Measurements from ENCODE around the gene TPRN.

The TPRN gene

DNA sequence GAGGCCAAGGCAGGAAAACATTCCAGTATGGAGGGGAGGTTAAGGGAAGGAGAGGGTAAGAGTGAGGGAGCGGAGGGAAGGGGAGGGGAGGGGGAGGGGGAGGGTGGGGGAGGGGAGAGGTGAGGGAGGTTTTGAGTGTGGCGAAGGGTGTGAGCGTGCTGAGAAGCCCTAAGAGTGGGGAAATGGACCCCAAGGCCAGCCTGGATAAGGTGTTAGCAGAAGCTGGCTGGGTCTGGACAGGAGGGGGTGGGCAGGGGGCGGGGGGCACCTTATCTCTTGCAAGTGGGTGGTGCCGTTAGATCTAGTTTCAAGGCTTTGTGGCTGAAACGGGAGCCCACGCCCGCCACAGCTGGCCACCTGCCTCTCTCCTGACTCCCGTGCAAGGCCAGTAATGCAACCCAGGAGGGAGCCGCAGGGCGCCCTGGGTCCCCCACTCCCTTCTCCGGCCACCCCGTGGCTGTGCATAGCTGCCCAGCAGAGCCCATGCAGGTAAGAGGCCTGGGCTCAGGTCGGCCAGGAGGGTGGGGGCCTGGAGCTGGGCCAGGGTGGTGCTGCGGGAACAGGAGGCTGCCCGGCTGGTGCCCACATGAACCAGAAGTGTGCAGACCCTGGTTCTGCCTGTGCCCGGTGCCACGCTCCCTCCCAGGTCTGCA, 27.4 kb upstream of the TPRN start:
- no peak overlapping the region for H3K27ac ChIP-seq (ENCODE audit: insufficient read depth in 1 of 2, low read depth in 1 of 2, low read length in 2 of 2, poor library complexity in 1 of 2, severe bottlenecking in 2 of 2)
- ChIA-PET CTCF (interaction anchor here (0.7 to 6.3 kb wide), 18 partner anchors 9 to 159 kb away, joined by 3 to 46 read pairs (median 4); partner anchors contain the start of genes ANAPC2, NDOR1, SSNA1 and TMEM203), POLR2A (interaction anchor here (1.0 kb wide), 1 partner anchor 8 kb away, joined by 5 read pairs; no protein-coding TSS in a partner anchor)
- no peak for DNase-seq
- H3K36me3 ChIP-seq (ENCODE audit: control insufficient read depth in 4 of 4, insufficient read depth in 4 of 4, low read length in 3 of 4), result no peaks in the 10 kb centered on the region
- no peak overlapping the region for H3K4me3 ChIP-seq (ENCODE audit: control insufficient read depth in 1 of 7, extremely low read depth in 1 of 7, insufficient read depth in 4 of 7, low read depth in 2 of 7, low read length in 6 of 7)
- peaks cover 0 to 35% (median 0%) of the 10 kb centered on the region in 5 experiments for H3K27me3 ChIP-seq (replicated peaks in 2 of 5; ENCODE audit: control insufficient read depth in 4 of 5, insufficient read depth in 5 of 5, low read length in 4 of 5)
- peaks cover 2 to 18% (median 15%) of the 10 kb centered on the region in 4 experiments for H3K4me1 ChIP-seq (ENCODE audit: control extremely low read depth in 1 of 4, control insufficient read depth in 4 of 4, insufficient read depth in 4 of 4, low read length in 3 of 4)
- no peaks in the 10 kb centered on the region for H3K9me3 ChIP-seq (ENCODE audit: control extremely low read depth in 1 of 5, control insufficient read depth in 4 of 5, insufficient read depth in 2 of 5, low read depth in 1 of 5, low read length in 4 of 5)
- WGBS (ENCODE audit: insufficient coverage), result 47% methylated on average over 10 of the region's 18 CpGs

DNA sequence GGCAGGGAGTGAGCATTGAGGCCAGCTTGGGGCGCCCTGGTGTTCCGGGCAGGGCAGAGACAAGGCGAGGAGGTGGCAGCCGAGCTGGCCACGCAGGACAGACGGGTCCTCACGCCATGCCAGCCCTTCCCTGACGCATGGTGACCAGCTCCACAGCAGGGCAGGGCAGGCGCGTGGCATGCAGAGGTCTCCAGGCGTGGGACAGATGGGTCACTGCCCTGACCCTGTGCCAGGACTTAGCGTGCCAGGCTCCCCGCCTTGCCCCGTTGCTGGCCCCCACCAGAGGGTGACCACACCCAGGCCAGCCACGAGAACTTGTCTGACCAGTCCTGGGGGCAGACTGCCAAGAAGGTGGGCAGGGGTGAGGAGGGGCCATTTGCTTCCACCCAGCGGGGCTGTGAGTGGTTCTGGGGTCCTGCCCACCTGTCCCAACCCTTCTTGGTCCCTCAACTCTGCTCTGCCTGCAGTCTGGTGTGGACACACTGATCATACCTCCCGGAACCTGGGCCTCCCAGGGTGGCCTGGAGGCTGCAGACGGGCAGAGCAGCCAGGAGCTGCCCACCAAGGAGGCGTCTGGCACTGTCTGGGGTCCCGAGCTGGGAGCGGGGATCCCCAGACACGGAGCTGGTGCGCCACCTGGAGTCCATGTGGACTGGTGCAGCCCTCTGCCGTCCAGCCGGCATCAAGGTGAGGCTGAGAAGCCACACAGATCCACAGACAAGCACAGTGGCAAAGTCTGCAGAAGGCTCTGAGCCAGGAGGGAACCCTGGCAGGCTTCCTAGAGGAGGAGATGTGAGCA, 26.7 kb upstream of the TPRN start, which contains the start of gene RNF224:
Gene RNF224, plus strand, starts transcription at position 449 of the 799 bp plus-strand sequence. CDS start 834 bp downstream, outside the sequence.
- POLR2A ChIA-PET, result interaction anchor here (0.6 to 1.0 kb wide), 2 partner anchors 9 to 12 kb away, joined by 3 to 5 read pairs; no protein-coding TSS in a partner anchor
- CTCF ChIA-PET, result interaction anchor here (0.7 to 6.3 kb wide), 26 partner anchors 9 to 174 kb away, joined by 3 to 46 read pairs (median 4); partner anchors contain the start of genes ANAPC2, NDOR1, SSNA1 and TMEM203
- DNase-seq, result peak; percentile 77 to 88 (median 83)
- H3K4me3 ChIP-seq (ENCODE audit: control insufficient read depth in 1 of 7, extremely low read depth in 1 of 7, insufficient read depth in 4 of 7, low read depth in 2 of 7, low read length in 6 of 7), result no peak within 1 kb of the TSS
- peaks cover 0 to 35% (median 0%) of the 10 kb centered on the region in 5 experiments for H3K27me3 ChIP-seq (replicated peaks in 2 of 5; ENCODE audit: control insufficient read depth in 4 of 5, insufficient read depth in 5 of 5, low read length in 4 of 5)
- peaks cover 2 to 25% (median 22%) of the 10 kb centered on the region in 4 experiments for H3K4me1 ChIP-seq (ENCODE audit: control extremely low read depth in 1 of 4, control insufficient read depth in 4 of 4, insufficient read depth in 4 of 4, low read length in 3 of 4)
- 38% methylated on average over 21 of the region's 25 CpGs for WGBS (ENCODE audit: insufficient coverage)
- H3K9me3 ChIP-seq (ENCODE audit: control extremely low read depth in 1 of 5, control insufficient read depth in 4 of 5, insufficient read depth in 2 of 5, low read depth in 1 of 5, low read length in 4 of 5), result no peaks in the 10 kb centered on the region
- H3K27ac ChIP-seq (ENCODE audit: insufficient read depth in 1 of 2, low read depth in 1 of 2, low read length in 2 of 2, poor library complexity in 1 of 2, severe bottlenecking in 2 of 2), result no peak within 1 kb of the TSS
- H3K36me3 ChIP-seq (ENCODE audit: control insufficient read depth in 4 of 4, insufficient read depth in 4 of 4, low read length in 3 of 4), result no peaks in the 10 kb centered on the region

DNA sequence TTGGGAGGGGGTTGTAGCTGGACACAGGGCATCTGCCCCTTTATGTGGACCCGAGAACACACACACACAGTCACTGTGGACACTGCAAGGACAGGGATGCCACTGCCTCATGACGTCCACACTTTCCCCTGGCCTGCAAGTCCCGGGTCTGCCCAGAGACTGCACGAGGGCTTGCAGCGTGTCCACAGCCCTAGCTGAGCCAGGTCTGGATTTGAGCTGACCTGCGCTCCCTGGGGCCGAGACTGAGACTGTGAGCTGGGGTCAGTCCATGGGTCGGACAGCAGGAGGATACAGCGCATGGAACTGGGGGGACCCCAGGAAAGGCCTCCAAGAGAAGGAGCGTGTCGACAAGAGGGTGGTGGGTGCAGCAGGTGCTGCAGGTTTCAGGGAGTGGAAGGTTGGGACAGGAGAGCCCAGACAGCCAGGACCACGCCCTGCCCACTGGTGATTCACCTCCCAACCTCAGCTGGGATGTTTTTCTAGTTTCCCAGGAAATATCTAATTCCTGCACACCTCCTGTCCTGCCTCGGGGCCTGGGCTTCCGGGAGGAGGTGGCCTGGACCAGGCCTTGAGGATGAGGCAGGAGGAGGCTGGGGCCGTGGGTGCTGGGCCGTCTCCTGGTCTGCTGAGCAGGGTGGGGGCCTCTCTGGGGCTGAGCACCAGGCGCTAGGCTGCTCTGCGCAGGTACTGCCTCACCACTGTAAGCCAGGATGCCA, 26.0 kb upstream of the TPRN start:
- WGBS (ENCODE audit: insufficient coverage), result 79% methylated on average over 17 of the region's 18 CpGs
- POLR2A ChIA-PET, result no interaction called here
- CTCF ChIA-PET, result interaction anchor here (0.8 to 6.3 kb wide), 15 partner anchors 10 to 174 kb away, joined by 3 to 46 read pairs (median 5); partner anchors contain the start of genes ANAPC2, NDOR1, SSNA1 and TMEM203
- Histone ChIP-seq H3K4me3 (ENCODE audit: control insufficient read depth in 1 of 7, extremely low read depth in 1 of 7, insufficient read depth in 4 of 7, low read depth in 2 of 7, low read length in 6 of 7) (no peak overlapping the region), H3K27me3 (replicated peaks in 2 of 5; ENCODE audit: control insufficient read depth in 4 of 5, insufficient read depth in 5 of 5, low read length in 4 of 5) (peaks cover 0 to 35% (median 0%) of the 10 kb centered on the region in 5 experiments), H3K36me3 (ENCODE audit: control insufficient read depth in 4 of 4, insufficient read depth in 4 of 4, low read length in 3 of 4) (no peaks in the 10 kb centered on the region), H3K4me1 (ENCODE audit: control extremely low read depth in 1 of 4, control insufficient read depth in 4 of 4, insufficient read depth in 4 of 4, low read length in 3 of 4) (peaks cover 2 to 30% (median 25%) of the 10 kb centered on the region in 4 experiments), H3K27ac (ENCODE audit: insufficient read depth in 1 of 2, low read depth in 1 of 2, low read length in 2 of 2, poor library complexity in 1 of 2, severe bottlenecking in 2 of 2) (no peak overlapping the region), H3K9me3 (ENCODE audit: control extremely low read depth in 1 of 5, control insufficient read depth in 4 of 5, insufficient read depth in 2 of 5, low read depth in 1 of 5, low read length in 4 of 5) (no peaks in the 10 kb centered on the region)
- DNase-seq, result no peak

DNA sequence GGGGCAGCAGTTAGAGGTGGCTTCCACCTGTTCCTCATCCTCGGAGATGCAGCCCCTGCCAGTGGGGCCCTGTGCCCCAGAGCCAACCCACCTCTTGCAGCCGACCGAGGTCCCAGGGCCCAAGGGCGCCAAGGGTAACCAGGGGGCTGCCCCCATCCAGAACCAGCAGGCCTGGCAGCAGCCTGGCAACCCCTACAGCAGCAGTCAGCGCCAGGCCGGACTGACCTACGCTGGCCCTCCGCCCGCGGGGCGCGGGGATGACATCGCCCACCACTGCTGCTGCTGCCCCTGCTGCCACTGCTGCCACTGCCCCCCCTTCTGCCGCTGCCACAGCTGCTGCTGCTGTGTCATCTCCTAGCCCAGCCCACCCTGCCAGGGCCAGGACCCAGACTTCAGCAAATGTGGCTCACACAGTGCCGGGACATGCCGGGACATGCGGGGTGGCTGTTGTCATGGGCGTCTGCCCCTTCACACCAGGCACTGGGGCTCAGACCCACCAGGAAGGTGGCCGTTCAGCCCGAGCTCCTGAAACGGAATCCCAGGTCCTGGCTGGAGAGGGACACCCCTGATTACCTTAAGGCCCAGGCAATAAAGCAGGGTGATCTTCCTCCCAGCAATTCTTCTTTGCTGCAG, 25.3 kb upstream of the TPRN start:
- Histone ChIP-seq H3K9me3 (ENCODE audit: control extremely low read depth in 1 of 5, control insufficient read depth in 4 of 5, insufficient read depth in 2 of 5, low read depth in 1 of 5, low read length in 4 of 5) (no peaks in the 10 kb centered on the region), H3K4me3 (ENCODE audit: control insufficient read depth in 1 of 7, extremely low read depth in 1 of 7, insufficient read depth in 4 of 7, low read depth in 2 of 7, low read length in 6 of 7) (no peak overlapping the region), H3K27ac (ENCODE audit: insufficient read depth in 1 of 2, low read depth in 1 of 2, low read length in 2 of 2, poor library complexity in 1 of 2, severe bottlenecking in 2 of 2) (no peak overlapping the region), H3K27me3 (replicated peaks in 2 of 5; ENCODE audit: control insufficient read depth in 4 of 5, insufficient read depth in 5 of 5, low read length in 4 of 5) (peaks cover 0 to 35% (median 0%) of the 10 kb centered on the region in 5 experiments), H3K4me1 (ENCODE audit: control extremely low read depth in 1 of 4, control insufficient read depth in 4 of 4, insufficient read depth in 4 of 4, low read length in 3 of 4) (peaks cover 2 to 32% (median 27%) of the 10 kb centered on the region in 4 experiments), H3K36me3 (ENCODE audit: control insufficient read depth in 4 of 4, insufficient read depth in 4 of 4, low read length in 3 of 4) (no peaks in the 10 kb centered on the region)
- ChIA-PET POLR2A (interaction anchor here (0.6 to 3.7 kb wide), 2 partner anchors 15 to 19 kb away, joined by 3 to 16 read pairs; partner anchors contain the start of gene TUBB4B), CTCF (interaction anchor here (0.8 to 6.3 kb wide), 10 partner anchors 11 to 173 kb away, joined by 3 to 46 read pairs (median 8); partner anchors contain the start of genes ANAPC2, SSNA1 and TUBB4B)
- 71% methylated on average over 20 of the region's 21 CpGs for WGBS (ENCODE audit: insufficient coverage)
- no peak for DNase-seq

DNA sequence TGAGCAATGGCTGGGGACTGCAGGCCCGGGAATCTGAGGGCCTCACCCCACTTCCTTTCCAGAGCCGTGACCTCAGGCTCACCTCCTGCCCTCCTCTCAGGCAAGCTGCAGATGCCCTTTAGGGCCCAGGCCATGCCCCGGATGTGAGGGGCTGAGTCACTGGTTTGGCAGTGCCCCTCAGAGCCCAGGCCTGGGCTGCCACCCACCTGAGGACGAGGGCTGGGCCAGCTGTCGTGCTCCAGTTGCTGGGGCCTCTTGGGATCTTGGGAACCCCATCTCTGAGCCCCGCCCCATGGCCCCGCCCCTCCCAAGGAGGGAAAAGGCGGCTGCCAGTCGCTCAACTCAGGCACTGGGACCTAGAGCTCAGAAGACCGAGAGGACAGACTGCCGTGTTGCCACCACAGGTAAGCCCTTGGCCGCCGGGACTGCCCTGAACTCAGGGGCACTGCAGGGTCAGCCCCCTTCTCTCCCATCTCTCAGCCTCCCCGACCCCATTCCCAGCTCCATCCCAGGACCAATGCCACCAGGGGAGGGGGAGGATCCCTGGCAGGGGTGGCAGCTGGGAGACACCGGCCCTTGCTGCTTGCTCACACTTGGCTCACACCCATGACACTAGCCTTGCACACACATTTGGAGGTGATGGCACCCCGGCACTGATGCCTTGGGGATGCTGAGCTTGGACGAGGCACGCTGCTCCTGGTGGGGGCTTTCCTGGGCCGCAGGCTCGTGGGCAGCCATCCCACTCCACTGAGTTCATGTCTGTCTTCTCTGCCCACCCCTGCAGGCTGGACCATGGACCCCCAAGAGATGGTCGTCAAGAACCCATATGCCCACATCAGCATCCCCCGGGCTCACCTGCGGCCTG, 24.5 kb upstream of the TPRN start, which contains the start of gene CYSRT1:
Gene CYSRT1, plus strand, starts transcription at position 345 of the 865 bp plus-strand sequence. Its CDS starts 448 bp downstream, at position 793.
- POLR2A ChIA-PET, result interaction anchor here (0.6 to 3.7 kb wide), 3 partner anchors 15 to 36 kb away, joined by 3 to 16 read pairs (median 4); partner anchors contain the start of genes ANAPC2, SSNA1 and TUBB4B
- DNase-seq, result peak in 2 of 3 donors; percentile 18 to 49
- Histone ChIP-seq H3K27me3 (replicated peaks in 2 of 5; ENCODE audit: control insufficient read depth in 4 of 5, insufficient read depth in 5 of 5, low read length in 4 of 5) (peaks cover 0 to 34% (median 0%) of the 10 kb centered on the region in 5 experiments), H3K36me3 (ENCODE audit: control insufficient read depth in 4 of 4, insufficient read depth in 4 of 4, low read length in 3 of 4) (no peaks in the 10 kb centered on the region), H3K4me1 (ENCODE audit: control extremely low read depth in 1 of 4, control insufficient read depth in 4 of 4, insufficient read depth in 4 of 4, low read length in 3 of 4) (peaks cover 2 to 32% (median 27%) of the 10 kb centered on the region in 4 experiments), H3K9me3 (ENCODE audit: control extremely low read depth in 1 of 5, control insufficient read depth in 4 of 5, insufficient read depth in 2 of 5, low read depth in 1 of 5, low read length in 4 of 5) (no peaks in the 10 kb centered on the region), H3K4me3 (ENCODE audit: control insufficient read depth in 1 of 7, extremely low read depth in 1 of 7, insufficient read depth in 4 of 7, low read depth in 2 of 7, low read length in 6 of 7) (peak within 1 kb of the TSS in 6 of 7 experiments; percentile 67 to 93 (median 80)), H3K27ac (ENCODE audit: insufficient read depth in 1 of 2, low read depth in 1 of 2, low read length in 2 of 2, poor library complexity in 1 of 2, severe bottlenecking in 2 of 2) (peak within 1 kb of the TSS in 1 of 2 experiments; percentile 83)
- WGBS (ENCODE audit: insufficient coverage), result 42% methylated on average over 21 of the region's 23 CpGs
- CTCF ChIA-PET, result interaction anchor here (1.1 to 6.3 kb wide), 7 partner anchors 12 to 105 kb away, joined by 3 to 46 read pairs (median 6); partner anchors contain the start of genes LRRC26 and SSNA1

All from common myeloid progenitor, CD34-positive (primary cell).